ENCODE data around the gene FYN. TPM values are rescaled to one million over a fixed set of nuclear protein-coding genes. Genes with fewer than 3 reads are reported as not detected.

The FYN gene
- total and polyA plus RNA-seq, 4 donors = 11.2 to 28.3 (median 19.7) TPM

DNA sequence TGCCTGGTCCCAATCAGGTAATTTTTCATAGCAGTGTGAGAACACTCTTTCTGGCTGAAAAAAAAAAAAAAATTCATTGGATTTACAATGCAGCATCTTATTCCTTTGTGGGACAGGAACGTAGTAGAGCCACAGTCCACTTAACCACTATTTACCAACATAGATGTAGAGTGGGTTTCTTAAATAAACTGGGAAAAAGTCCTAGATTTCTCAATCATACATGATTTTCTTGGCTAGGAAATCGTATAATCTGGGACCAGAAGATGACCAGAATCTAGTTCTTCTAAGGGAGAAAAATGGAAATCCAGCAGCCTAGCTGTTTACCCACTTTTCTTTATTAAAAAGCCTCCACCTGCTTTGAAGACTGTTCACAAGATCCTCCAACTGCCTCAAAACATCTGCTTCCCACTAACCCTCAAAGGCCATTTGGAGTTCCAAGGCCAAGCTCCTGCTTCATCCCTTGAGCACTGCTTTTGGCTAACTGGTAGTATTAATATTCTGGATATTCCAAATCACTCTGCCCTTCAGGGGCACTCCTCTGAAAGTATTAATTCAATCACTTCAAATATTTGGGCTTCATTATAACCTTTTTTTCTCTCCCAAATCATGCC lies 70.4 kb downstream of the FYN start:
- Histone ChIP-seq H3K9me3 (ENCODE audit: control insufficient read depth in 4 of 4, low read length in 3 of 4) (no peaks in the 10 kb centered on the region), H3K9ac (ENCODE audit: low read depth in 1 of 2, low read length in 2 of 2) (no peak overlapping the region), H3K27me3 (ENCODE audit: control insufficient read depth in 4 of 4, insufficient read depth in 4 of 4, low read length in 3 of 4) (no peaks in the 10 kb centered on the region), H3K36me3 (ENCODE audit: control insufficient read depth in 4 of 4, insufficient read depth in 3 of 4, low read depth in 1 of 4, low read length in 3 of 4) (no peaks in the 10 kb centered on the region), H3K4me3 (ENCODE audit: low read depth in 1 of 3, low read length in 3 of 3) (no peak overlapping the region), H3K4me1 (ENCODE audit: control insufficient read depth in 4 of 4, insufficient read depth in 4 of 4, low read length in 3 of 4) (peaks cover 0 to 2% (median 0%) of the 10 kb centered on the region in 4 donors), H3K27ac (ENCODE audit: low read depth in 1 of 2, low read length in 2 of 2) (no peak overlapping the region)
- WGBS = 88% methylated on average over 2 of the region's 2 CpGs
- TF ChIP-seq RAD21 (IDR thresholded peaks at IDR 0.05) (no peak), FOXA2 (IDR thresholded peaks at IDR 0.05) (no peak), EGR1 (IDR thresholded peaks at IDR 0.05; ENCODE audit: low read depth in 2 of 2) (no peak), HNF4G (IDR thresholded peaks at IDR 0.05) (no peak), SP1 (IDR thresholded peaks at IDR 0.05) (no peak), HNF4A (conservative IDR thresholded peaks at IDR 0.05) (no peak), RXRA (IDR thresholded peaks at IDR 0.05) (no peak), FOXA1 (IDR thresholded peaks at IDR 0.05) (no peak), NR2F2 (IDR thresholded peaks at IDR 0.05) (no peak), TAF1 (conservative IDR thresholded peaks at IDR 0.05) (no peak), GABPA (IDR thresholded peaks at IDR 0.05 in 1 of 2, conservative IDR thresholded peaks at IDR 0.05 in 1 of 2) (no peak)
- TF ChIP-seq, protein P1, sequence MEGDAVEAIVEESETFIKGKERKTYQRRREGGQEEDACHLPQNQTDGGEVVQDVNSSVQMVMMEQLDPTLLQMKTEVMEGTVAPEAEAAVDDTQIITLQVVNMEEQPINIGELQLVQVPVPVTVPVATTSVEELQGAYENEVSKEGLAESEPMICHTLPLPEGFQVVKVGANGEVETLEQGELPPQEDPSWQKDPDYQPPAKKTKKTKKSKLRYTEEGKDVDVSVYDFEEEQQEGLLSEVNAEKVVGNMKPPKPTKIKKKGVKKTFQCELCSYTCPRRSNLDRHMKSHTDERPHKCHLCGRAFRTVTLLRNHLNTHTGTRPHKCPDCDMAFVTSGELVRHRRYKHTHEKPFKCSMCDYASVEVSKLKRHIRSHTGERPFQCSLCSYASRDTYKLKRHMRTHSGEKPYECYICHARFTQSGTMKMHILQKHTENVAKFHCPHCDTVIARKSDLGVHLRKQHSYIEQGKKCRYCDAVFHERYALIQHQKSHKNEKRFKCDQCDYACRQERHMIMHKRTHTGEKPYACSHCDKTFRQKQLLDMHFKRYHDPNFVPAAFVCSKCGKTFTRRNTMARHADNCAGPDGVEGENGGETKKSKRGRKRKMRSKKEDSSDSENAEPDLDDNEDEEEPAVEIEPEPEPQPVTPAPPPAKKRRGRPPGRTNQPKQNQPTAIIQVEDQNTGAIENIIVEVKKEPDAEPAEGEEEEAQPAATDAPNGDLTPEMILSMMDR (IDR thresholded peaks at IDR 0.05; ENCODE audit: low read depth, low read length, missing input control) = no peak
- TF ChIP-seq, protein P2, sequence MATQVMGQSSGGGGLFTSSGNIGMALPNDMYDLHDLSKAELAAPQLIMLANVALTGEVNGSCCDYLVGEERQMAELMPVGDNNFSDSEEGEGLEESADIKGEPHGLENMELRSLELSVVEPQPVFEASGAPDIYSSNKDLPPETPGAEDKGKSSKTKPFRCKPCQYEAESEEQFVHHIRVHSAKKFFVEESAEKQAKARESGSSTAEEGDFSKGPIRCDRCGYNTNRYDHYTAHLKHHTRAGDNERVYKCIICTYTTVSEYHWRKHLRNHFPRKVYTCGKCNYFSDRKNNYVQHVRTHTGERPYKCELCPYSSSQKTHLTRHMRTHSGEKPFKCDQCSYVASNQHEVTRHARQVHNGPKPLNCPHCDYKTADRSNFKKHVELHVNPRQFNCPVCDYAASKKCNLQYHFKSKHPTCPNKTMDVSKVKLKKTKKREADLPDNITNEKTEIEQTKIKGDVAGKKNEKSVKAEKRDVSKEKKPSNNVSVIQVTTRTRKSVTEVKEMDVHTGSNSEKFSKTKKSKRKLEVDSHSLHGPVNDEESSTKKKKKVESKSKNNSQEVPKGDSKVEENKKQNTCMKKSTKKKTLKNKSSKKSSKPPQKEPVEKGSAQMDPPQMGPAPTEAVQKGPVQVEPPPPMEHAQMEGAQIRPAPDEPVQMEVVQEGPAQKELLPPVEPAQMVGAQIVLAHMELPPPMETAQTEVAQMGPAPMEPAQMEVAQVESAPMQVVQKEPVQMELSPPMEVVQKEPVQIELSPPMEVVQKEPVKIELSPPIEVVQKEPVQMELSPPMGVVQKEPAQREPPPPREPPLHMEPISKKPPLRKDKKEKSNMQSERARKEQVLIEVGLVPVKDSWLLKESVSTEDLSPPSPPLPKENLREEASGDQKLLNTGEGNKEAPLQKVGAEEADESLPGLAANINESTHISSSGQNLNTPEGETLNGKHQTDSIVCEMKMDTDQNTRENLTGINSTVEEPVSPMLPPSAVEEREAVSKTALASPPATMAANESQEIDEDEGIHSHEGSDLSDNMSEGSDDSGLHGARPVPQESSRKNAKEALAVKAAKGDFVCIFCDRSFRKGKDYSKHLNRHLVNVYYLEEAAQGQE (IDR thresholded peaks at IDR 0.05) = no peak
- TF ChIP-seq, protein P3, sequence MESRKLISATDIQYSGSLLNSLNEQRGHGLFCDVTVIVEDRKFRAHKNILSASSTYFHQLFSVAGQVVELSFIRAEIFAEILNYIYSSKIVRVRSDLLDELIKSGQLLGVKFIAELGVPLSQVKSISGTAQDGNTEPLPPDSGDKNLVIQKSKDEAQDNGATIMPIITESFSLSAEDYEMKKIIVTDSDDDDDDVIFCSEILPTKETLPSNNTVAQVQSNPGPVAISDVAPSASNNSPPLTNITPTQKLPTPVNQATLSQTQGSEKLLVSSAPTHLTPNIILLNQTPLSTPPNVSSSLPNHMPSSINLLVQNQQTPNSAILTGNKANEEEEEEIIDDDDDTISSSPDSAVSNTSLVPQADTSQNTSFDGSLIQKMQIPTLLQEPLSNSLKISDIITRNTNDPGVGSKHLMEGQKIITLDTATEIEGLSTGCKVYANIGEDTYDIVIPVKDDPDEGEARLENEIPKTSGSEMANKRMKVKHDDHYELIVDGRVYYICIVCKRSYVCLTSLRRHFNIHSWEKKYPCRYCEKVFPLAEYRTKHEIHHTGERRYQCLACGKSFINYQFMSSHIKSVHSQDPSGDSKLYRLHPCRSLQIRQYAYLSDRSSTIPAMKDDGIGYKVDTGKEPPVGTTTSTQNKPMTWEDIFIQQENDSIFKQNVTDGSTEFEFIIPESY (IDR thresholded peaks at IDR 0.05) = no peak
- TF ChIP-seq, protein P4, sequence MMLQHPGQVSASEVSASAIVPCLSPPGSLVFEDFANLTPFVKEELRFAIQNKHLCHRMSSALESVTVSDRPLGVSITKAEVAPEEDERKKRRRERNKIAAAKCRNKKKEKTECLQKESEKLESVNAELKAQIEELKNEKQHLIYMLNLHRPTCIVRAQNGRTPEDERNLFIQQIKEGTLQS (IDR thresholded peaks at IDR 0.05) = no peak
- no peak for DNase-seq (ENCODE audit: low spot score)

DNA sequence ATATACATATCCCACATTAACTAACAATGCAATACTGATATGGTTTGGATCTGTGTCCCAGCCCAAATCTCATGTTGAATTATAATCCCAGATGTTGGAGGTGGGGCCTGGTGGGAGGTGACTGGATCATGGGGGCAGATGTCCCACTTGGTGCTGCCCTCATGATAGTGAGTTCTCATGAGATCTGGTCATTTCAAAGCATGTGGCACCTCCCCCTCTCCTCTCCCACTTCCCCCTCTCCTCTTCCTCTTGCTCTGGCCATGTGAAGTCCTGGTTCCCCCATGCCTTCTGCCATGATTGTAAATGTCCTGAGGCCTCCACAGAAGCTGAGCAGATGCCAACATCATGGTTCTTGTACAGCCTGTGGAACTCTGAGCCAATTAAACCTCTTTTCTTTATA lies 71.2 kb downstream of the FYN start:
- H3K4me1 ChIP-seq (ENCODE audit: control insufficient read depth in 4 of 4, insufficient read depth in 4 of 4, low read length in 3 of 4) = peaks cover 0 to 2% (median 0%) of the 10 kb centered on the region in 4 donors
- TF ChIP-seq FOXA1 (IDR thresholded peaks at IDR 0.05) (no peak), GABPA (IDR thresholded peaks at IDR 0.05 in 1 of 2, conservative IDR thresholded peaks at IDR 0.05 in 1 of 2) (no peak), TAF1 (conservative IDR thresholded peaks at IDR 0.05) (no peak), RAD21 (IDR thresholded peaks at IDR 0.05) (no peak), HNF4A (conservative IDR thresholded peaks at IDR 0.05) (no peak), SP1 (IDR thresholded peaks at IDR 0.05) (no peak), FOXA2 (IDR thresholded peaks at IDR 0.05) (no peak), EGR1 (IDR thresholded peaks at IDR 0.05; ENCODE audit: low read depth in 2 of 2) (no peak), JUND (IDR thresholded peaks at IDR 0.05) (no peak), NR2F2 (IDR thresholded peaks at IDR 0.05) (no peak), YY1 (IDR thresholded peaks at IDR 0.05) (no peak)
- TF ChIP-seq, protein P5, sequence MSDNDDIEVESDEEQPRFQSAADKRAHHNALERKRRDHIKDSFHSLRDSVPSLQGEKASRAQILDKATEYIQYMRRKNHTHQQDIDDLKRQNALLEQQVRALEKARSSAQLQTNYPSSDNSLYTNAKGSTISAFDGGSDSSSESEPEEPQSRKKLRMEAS (IDR thresholded peaks at IDR 0.05) = no peak
- TF ChIP-seq, protein P3 (IDR thresholded peaks at IDR 0.05) = no peak
- TF ChIP-seq, protein P4 (IDR thresholded peaks at IDR 0.05) = no peak
- no peak overlapping the region for H3K9ac ChIP-seq (ENCODE audit: low read depth in 1 of 2, low read length in 2 of 2)
- H3K27ac ChIP-seq (ENCODE audit: low read depth in 1 of 2, low read length in 2 of 2) = no peak overlapping the region
- no peaks in the 10 kb centered on the region for H3K9me3 ChIP-seq (ENCODE audit: control insufficient read depth in 4 of 4, low read length in 3 of 4)
- H3K36me3 ChIP-seq (ENCODE audit: control insufficient read depth in 4 of 4, insufficient read depth in 3 of 4, low read depth in 1 of 4, low read length in 3 of 4) = no peaks in the 10 kb centered on the region
- H3K4me3 ChIP-seq (ENCODE audit: low read depth in 1 of 3, low read length in 3 of 3) = no peak overlapping the region
- no peak for DNase-seq (ENCODE audit: low spot score)
- H3K27me3 ChIP-seq (ENCODE audit: control insufficient read depth in 4 of 4, insufficient read depth in 4 of 4, low read length in 3 of 4) = no peaks in the 10 kb centered on the region
